Measurements from ENCODE around the gene TIGD4.
"Not testable (repeated sequence)": the region's sequence is repeated elsewhere in the genome, so short reads cannot be mapped to it uniquely, and the experiment has no call there.

The TIGD4 gene

DNA sequence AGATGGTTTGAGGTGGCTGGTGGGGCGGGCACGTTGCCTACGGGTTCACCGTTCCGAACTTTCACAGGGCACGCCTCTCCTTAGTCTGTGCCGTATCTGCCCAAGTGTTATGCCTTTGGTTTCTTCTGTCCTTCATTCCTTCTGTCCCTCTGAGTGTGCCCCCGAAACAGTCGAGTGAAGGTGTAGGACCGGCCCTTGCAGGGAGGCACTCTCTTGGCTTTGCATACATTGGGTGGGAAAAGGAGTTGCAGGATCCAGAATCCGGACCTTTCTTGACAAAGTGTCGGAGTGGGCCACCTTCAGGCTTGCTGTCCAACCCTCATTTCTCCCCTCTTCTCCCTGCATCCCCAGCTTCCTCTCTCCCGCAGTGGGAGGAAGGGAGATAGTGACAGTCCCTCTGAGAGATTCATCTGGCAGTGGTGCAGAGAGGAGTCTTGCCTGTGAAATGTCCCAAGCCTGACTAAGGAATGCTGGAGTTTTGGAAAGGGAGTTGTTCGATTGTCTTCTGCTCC is 793 bp upstream of the TIGD4 start:
- DNase-seq, result no peak

DNA sequence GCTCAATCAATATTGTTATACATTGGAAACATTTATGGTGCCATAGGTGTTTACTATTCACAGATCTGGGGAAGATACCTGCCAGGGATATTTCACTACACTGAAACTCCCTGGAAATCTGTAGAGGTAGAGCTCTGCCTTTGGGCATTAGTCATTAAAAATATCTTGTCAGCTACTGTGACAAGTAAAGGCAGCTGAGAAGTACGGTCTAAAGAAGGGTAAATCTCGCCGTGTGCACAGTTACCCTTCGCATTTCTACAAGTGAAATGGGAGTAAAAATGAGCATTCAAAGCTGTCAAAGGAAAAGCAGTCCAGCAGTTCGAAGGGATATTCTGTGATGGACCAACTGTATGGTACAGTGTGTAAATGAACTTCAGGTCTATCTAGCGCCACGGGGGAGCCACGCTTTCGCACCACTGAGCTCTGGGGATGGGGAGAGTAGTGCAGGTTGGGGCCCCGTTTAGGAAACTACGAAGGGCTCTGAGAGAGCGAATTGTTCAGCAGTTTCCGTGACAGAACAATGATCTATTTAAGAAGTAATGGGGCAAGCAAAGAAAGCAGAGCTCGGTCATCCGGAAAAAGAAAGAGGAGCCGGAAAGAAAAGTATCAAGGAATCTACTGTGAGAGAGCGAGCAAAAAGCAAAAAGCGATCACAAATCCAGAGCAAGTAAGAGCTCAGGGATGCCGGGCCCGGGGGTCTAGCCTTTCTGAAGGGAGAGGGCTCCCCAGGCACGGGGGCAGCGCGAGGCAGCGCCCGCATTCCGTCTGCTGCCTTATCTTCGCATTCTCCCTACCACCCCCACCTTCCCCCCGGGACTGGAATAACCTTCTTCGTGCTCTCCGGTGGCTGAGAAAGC is 646 bp downstream of the TIGD4 start:
- DNase-seq, result no peak

DNA sequence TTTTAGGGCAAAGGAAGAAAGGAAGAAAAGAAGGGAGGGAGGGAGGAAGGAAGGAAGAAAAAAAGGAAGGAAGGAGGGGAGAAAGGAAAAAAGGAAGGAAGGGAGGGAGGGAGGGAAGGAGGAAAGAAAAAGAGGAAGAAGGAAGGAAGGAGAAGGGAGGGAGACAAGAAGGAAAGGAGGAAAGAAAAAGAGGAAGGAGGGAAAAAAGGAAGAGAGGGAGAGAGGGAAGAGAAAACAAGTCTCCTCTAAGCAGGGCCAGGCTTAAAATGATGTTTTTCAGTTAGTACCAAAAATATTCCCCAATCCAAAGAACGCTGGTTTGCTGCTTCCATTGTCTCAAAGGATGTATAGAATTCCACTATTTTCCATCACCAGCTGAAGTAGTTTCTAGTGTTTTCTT is 2.0 kb downstream of the TIGD4 start:
- DNase-seq, result no peak

DNA sequence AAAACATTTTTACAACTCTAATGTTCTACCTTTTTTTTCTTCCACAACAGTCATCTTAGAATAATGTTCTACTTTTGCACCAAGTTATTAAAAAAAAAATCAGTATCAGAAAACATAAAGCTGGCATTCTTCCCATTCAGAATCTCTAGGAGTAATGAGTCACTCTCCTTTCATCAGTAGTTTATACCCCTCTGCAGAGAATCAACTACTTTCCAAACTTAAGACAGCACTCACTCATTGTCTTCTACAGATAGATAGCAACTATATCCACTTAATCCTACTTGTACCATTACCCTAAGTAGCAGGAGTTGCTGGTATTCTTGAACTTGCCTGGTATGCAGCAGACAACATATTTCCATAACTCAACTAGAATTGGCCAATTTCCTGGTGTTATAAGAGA is 3.2 kb downstream of the TIGD4 start:
- no peak for DNase-seq

DNA sequence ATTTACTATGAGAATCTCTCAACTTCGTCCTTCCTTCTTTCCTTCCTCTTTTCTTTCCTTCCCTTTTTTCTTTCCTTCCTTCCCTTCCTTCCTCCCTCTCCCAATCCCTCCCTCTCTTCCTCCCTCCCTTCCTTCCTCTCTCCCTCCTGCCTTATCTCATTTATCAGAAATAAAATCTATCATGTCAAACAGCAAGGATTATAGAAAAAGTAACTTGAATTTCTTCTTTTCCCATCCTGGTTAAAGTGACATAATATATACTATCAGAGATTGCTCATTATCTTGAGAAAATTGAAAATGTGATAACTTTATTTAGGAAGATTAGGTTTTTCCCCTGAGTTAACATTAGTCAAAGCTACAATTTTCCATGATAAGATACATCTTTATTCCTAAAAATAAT is 5.6 kb downstream of the TIGD4 start:
- no peak for DNase-seq

DNA sequence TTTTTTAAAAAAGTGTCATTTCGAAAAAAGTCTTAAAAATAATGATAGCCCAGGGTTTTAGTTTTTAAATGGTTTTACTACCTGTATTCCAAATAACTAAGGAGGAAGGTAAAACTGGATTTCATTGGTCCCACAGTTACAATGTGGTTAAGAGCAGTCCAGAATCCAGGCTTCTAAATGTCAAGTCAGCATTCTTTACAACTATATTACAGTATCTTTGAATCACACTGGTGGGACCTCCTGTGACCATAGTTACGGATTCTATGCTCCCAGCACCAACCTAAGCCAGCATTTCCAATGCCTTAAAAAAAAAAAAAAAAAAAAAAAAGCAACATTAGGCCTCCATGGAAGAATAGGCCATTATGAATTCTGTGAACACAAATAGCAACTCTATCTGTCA is 6.2 kb downstream of the TIGD4 start:
- no peak for DNase-seq

DNA sequence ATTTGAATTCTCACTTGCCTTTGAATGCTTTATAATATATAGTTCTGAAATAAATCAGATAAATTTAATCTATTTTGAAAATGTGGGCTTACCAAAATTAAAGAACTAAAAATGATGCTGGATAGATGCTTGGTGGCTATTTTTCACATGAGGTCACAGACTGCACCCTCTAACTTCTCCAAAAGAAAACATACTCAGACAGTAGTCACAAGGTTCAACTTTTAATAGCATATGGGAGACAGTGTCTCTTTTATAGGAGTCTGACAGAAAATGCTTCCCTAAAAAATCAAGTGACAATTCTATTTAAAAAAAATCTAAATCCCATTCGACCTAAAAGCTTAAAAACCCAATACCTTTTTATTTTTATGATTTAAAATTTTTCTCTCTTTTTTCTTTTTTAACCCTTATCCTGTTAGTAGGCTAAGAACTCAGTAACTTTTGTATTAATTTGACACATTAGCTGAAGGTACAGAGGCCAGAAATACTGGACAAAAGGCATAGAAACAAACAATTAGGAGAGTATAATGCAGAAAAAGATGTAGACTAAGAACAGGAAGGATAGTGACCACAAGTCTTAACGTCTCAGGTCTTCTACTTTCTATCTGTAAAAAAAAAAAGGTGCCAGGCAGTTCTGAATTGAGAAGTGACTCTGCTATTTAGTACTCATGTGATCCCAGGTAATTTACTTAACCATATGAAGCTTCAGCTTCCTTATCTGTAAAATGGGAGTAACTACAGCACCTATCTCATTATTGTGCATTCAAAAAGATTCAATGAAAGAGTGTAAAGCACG is 7.6 kb downstream of the TIGD4 start:
- no peak for DNase-seq

DNA sequence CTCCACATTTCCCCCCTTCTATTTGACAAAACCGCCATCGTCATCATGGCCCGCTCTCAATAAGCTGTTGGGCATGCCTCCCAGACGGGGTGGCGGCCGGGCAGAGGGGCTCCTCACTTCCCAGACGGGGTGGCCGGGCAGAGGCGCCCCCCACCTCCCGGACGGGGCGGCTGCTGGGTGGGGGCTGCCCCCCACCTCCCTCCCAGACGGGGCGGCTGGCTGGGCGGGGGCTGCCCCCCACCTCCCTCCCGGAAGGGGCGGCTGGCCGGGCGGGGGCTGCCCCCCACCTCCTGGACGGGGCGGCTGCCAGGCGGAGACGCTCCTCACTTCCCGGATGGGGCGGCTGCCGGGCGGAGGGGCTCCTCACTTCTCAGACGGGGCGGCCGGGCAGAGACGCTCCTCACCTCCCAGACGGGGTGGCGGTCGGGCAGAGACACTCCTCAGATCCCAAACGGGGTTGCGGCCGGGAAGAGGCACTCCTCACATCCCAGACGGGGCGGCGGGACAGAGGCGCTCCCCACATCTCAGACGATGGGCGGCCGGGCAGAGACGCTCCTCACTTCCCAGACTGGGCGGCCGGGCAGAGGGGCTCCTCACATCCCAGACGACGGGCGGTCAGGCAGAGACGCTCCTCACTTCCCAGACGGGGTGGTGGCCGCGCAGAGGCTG is 14.3 kb downstream of the TIGD4 start:
- DNase-seq, result not testable (repeated sequence)

DNA sequence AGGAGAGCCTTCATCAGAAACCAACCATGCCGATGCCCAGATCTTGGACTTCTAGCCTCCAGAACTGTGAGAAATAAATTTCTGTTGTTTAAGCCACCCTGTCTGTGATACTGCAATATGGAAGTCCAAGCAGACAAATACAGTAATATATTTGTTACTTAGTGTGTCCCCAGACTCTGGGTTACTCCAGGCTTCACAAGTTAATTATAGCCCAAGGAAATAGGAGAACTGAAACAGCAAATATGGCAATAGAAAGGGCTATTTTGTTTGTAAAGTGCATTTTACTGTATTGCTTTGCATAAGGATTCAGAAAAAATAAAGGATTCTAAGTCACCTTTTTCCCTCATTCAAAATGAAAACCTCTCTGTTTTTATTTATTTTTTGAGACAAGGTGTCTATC is 15.7 kb downstream of the TIGD4 start:
- DNase-seq, result no peak

DNA sequence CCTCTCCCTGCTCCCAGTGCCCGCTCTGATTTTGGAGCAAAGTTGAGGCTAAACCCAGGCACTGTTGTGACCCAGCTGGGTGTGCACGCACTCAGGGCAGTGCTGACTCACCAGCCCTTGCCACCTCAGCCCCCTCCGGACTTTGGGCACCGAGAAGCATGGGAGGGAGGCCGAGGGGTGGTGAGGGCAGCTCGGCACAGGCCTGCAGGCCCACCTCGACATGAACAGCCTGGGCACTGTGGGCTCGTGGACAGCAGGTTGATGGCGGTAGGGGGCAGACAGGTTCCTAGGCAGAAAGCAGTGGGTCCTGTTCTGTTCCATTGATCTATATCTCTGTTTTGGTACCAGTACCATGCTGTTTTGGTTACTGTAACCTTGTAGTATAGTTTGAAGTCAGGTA is 30.9 kb downstream of the TIGD4 start:
- DNase-seq, result no peak

DNA sequence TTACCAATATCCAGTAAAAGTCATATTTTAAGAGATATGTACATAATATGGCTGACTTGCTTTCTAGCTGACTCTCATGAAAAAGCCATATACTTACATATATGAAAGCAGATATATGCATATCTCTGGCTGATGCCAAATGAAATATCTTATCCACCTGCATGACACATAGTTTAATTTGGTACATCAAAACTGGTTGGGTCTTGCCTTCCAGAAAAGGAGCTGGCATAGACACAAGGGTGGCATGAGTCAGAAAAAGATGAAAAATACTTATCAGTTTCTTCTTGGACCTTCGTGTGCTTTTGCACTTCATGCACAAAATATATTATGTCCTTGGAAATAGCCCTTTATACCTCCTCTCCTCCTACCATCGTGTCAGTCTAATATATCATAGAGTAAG is 32.1 kb downstream of the TIGD4 start:
- no peak for DNase-seq

DNA sequence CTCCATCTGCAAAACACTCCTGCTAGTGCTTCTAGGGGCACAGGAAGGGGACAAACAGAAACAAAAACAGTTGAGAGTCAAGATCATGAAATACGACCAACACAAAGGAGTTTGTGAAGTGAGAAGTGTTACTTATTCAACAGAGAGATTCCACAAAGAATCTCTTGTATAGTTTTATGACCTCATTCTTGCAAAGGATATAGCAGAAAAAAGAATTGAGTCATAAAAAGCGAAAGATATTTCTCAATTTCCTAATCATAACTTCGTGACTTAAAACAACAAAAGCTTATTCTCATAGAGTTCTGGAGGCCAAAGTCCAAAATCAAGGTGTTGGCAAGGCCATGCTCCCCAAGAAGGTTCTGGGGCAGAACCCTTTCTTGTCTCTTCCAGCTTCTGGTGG is 40.7 kb downstream of the TIGD4 start:
- DNase-seq, result no peak

DNA sequence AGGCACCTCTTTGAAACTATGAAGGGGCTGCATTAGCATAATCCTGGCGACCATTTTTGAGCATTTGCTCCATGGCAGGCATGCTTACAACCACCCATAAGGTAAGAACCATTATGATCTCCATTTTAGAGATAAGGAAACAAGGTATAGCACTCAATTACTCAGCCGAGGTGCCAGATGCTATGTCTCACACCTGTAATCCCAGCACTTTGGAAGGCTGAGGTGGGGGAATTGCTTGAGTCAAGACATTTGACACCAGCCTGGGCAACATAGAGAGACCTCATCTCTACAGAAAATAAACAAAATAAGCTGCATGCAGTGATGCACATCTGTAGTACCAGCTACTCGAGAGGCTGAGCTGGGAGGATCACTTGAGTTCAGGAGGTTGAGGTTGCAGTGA is 43.6 kb downstream of the TIGD4 start:
- no peak for DNase-seq

DNA sequence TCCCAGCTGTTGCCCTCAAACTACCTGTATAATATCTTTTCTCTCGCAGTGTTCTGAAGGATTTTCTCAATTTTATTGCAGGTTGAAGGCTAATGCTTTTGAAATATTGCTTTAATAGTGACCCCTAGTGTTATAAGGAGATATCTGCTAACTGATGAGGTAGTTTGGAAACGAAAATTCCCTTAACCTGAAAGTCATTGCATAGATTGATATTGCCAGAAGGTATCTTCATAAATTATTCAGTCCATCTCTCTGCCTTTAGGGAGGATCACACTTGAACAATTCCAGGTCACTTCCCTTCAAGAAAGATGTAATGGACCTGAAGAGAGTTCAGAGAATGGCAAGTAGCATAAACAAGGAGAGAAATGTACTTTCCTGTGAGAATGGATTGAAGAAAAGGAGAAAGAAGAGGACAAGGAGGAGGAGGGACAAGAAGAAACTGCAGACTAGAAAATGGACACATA is 44.1 kb downstream of the TIGD4 start:
- no peak for DNase-seq

DNA sequence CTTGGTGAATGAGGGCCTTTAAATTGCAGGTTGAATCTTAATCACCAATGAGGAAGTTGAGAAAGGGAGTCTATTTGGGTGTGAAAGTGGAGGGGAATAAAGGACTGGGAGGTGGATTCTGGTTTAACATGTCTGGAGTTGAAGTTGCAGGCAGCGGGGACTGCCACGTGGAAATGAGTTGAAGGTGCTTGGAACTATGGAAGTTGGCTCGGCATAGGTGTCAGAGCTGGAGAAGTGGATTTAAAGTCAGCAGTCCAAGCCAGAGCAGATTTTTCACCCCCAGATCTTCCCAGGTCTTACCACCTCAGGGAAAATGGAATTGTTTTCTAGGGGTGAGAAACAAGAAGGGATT is 44.9 kb downstream of the TIGD4 start:
- no peak for DNase-seq

DNA sequence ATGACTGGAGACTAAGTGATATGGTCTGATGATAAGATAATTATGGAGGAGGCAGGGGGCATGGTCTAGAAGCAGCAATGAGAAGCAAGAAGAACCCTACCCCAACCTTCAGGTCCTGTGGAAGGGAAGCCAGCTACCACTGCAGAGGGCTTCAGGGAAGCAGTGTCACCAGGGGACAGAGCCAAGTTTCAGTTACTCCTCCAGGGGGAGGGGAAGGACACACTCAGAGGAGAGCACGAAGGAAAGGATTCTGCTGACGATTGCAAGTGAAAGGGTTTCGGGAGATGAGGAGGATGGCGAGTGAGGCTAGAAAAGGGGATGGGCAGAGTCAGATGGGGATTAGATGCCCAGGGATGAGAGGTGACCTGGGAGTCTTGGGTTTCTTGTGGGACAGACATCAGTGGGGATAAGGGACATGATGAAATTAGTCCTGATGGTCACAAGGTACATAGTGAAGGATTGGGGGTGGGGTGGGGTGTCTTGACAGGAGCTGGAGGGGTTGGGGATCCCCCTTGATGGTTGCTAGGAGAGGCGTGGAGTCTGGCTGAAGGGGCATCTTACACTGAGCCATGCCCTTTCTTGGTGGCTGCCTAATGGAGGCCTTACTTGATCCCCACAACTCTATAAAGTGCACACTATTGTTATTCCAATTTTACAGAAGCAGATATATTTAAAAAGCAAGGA is 45.4 kb downstream of the TIGD4 start:
- no peak for DNase-seq

DNA sequence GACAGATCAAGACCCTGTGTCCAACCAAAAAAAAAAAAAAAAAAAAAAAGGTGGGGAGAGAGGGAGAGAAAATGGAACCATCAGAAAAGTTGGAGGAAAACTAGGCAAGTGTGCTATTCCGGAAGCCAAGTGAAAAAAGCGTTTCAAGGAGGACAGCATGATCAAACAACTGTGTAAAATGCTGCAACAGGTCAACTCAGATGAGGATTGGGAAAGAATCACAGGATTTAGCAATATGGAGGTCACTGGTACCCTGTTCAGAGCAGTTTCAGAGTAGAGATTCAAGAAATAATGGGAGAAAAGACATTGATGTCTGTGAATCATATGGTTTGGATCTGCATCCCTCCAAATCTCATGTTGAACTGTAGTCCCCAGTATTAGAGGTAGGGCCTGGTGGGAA is 47.5 kb downstream of the TIGD4 start:
- DNase-seq, result no peak

DNA sequence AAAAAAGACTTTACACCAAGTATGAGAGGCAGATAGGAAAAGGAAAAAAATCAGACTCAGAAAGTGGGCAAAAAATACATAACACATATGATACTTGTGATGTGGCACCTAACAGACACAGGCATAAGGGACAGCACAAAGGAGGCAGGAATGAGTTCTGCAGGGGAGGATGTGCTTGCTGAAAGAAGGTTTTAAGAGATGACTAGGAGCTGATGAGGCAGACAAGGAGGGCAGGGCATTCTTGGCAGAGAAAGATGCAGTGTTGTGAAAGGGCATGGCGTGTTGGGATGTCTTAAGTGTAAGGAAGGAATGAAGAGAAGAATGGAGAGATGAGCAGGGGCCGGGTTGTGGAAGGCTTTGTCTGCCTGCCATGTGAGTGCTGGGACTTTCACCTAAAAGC is 50.1 kb downstream of the TIGD4 start:
- DNase-seq, result no peak

DNA sequence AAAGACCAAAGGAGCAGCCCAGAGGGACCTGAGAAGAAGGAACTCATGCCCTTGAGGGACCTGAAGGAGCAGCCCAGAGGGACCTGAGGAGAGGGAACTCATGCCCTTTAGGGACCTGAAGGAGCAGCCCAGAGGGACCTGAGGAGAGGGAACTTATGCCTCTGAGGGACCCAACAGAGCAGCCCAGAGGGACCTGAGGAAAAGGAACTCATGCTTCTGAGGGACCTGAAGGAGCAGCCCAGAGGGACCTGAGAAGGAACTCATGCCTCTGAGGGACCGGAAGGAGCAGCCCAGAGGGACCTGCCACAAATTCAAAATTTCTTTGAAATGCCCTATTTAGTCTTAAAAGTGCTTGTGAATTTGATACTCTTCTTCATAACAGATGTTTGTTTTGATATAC is 51.2 kb downstream of the TIGD4 start:
- DNase-seq, result no peak

DNA sequence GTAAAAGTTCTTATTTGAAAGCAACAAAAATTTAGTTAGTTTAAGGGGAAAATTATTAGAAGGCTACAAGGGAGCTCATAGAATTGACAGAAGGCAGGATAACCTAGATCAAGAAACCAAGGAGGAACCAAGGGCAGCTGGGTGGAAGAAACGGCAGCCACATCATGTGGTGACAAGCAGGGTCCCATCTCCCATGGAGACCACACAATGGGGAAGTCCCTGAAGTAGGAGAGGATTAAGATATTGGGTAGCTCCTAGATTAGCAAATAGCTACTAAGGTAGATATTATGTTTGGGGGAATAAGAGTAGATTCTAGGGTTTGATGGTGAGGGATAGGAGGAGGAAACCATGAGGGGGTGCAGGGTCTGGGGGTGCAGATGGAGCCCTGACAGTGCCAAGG is 51.7 kb downstream of the TIGD4 start:
- no peak for DNase-seq

DNA sequence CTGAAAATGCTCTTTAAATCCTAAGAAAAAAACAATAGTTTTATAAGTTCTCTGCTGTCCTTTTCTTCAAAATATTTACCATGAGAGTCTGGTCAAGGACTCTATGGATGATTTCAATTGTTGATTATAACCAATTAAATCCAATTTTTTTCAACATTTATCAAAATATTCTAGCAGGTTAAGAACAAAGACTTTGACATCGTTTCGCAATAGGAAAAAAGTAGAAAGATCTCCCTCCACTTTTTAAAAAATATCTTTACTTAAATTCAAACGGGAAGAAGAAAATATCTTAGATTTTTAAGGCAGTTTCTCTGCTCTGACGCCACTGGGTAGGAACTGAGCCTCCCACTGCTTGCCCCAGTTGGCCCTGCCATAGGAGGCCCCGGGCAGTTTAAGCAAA is 55.0 kb downstream of the TIGD4 start:
- no peak for DNase-seq

DNA sequence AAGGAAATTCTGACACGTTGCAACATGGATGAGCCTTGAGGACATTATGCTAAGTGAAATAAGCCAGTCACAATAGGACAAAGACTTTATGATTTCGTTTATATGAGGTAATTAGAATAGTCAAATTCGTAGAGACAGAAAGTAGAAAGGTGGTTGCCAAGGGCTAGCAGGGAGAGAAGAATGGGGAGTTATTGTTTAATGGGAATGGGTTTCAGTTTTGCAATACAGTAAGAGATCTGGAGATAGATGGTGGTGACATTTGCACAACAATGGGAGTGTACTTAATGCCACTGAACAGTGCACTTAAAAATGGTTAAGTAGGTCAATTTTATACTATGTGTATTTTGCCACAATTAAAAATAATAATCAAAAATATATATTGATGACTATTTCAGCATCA is 56.3 kb downstream of the TIGD4 start:
- no peak for DNase-seq

All from SHP77 (cell line).